ENCODE data around the gene ITCH.
"Not testable (repeated sequence)": the region's sequence is repeated elsewhere in the genome, so short reads cannot be mapped to it uniquely, and the experiment has no call there.

ITCH gene

DNA sequence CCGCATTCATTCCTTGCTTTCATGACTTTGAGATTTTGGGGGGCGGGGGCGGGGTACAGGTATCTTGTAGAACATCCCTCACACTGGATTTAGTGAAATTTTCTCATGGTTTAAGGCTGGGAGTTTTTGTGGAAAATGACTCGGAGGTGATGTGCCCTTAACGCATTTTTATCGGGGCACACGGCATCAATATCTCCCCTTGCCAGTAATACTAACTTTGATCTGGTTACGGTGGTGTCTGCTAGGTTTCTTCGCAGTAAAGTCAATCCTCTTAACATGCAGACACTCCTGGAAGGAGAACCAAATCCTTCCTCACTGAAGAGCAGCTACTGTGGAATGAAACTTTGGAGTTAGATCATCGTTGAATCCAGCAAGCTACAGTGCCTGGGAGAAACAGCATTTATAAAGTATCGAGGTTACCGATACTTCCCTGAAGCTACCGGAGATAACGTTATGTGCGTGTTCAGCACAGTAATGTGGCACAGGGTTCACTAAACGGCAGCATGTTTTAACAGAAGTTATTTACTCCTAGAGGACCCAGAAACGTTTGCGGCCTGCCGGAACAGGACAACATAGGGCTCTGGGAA is 151.9 kb downstream of the ITCH start:
- no peak for DNase-seq

DNA sequence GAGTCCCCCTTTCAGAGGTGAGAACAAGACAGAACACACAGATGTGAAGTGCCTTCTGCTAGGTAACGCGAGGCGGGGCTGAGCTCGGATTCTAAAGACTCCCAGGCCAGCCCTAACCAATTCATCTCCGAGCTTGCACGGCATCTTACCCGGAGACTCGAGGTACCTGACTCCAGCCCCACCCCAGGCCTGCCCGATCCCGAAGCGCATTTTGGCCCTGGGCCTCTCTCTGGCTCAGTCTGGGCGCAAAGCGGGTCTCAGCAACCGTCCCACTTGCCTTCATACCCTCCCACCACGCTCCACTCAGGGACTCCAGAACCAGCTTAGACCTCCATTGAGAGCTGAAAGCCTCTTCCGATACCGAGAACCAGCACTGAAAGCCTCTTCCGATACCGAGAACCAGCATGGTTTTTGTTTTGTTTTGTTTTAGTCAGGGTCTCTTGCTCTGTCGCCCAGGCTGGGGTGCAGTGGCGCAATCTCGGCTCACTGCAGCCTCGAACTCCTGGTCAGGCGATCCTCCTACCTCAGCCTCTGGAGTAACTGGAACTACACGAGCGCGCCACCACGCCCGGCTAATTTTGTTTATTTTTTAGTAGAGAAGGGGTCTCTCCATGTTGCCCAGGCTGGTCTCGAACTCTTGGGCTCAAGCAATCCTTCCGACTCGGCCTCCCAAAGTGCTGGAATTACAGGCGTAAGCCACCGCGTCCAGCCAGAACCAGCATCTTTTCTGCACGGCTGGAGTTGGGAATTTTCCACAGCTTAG is 152.6 kb downstream of the ITCH start:
- DNase-seq, result peak; percentile 50

DNA sequence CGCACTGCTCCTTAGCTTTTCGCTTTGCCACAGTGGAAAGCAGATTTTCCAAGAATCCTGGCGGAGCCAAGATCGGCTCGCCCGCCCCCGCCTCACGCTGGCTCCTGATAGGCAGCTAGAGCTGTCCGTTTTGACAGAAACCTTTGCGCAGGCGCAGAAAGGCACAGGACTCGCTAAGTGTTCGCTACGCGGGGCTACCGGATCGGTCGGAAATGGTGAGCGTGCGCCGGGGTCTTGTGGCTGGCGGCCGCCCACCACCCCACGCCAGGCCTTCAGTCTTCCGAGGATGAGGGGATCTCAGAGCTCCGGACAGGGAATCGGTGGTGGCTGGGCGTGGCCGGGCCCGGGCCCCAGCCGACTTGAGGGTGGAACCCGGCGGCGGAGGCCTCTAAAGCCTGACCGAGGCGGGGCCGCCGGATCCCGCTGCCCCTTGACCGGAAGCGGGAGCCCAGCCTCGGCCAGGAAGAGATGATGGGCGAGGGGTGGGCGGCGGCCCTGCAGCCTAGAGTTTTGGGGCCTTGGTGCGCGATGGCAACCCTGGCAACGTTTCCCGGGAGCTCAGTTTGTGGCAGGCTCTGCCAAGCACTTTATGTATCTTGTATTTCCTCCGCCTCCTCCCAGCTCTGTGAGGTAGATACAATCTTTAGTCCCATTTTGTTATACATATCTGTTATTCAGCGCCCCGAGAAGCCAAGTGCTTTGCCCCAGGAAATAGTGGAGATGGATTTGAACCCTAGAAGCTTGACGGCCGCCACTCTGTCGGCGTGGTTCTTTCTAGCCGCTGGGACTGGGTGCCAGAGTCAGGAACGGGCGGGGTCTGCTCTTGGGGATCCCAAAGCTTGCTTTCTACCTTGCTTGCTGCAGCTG is 153.4 kb downstream of the ITCH start, which contains the start of gene DYNLRB1:
DYNLRB1 (plus strand) TSS at position 176 of the 867 bp plus-strand sequence; CDS start at position 213, 37 bp downstream.
- peak; percentile 88 for DNase-seq

DNA sequence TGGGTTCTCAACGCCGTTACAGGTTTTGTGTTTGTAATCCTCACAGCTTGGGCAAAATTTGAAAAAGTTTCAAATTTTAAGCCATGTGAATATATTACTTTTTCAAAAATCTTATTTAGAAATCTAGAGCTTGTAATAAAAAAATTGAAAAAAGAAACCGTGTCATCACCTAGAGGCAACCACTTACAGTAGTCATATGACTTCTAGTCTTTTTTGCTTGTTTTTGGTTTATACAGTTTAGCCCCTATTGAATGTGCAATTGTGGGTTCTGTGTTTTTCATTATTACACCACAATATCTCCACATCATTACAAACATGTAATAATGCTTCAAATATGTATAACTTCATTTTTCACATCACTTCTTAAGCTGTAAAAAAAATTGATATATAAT is 154.0 kb downstream of the ITCH start:
- no peak for DNase-seq

DNA sequence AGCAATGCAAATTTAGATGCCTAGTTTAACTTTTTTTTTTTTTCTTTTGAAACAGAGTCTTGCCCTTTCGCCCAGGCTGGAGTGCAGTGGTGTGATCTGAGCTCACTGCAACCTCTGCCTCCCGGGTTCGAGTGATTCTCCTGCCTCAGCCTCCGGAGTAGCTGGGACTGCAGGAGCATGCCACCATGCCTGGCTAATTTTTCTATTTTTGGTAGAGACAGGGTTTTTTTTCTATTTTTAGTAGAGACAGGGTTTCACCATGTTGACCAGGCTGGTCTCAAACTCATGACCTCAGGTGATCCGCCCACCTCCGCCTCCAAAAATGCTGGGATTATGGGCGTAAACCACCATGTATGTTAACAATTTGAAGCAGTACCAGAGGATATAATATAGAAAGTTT is 155.8 kb downstream of the ITCH start:
- not testable (repeated sequence) for DNase-seq

DNA sequence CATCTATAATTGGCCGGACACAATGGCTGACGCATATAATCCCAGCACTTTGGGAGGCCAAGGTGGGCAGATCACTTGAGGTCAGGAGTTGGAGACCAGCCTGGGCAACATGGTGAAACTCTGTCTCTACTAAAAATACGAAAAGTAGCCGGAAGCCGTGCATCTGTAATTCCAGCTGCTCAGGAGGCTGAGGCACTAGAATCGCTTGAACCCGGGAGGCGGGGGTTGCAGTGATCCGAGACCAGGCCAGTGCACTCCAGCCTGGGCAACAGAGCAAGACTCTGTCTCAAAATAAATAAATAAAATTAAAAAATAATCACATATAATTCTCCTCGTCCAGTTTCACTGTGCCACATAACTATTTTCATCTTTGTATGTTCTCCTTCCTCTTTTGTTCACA is 156.8 kb downstream of the ITCH start:
- not testable (repeated sequence) for DNase-seq

DNA sequence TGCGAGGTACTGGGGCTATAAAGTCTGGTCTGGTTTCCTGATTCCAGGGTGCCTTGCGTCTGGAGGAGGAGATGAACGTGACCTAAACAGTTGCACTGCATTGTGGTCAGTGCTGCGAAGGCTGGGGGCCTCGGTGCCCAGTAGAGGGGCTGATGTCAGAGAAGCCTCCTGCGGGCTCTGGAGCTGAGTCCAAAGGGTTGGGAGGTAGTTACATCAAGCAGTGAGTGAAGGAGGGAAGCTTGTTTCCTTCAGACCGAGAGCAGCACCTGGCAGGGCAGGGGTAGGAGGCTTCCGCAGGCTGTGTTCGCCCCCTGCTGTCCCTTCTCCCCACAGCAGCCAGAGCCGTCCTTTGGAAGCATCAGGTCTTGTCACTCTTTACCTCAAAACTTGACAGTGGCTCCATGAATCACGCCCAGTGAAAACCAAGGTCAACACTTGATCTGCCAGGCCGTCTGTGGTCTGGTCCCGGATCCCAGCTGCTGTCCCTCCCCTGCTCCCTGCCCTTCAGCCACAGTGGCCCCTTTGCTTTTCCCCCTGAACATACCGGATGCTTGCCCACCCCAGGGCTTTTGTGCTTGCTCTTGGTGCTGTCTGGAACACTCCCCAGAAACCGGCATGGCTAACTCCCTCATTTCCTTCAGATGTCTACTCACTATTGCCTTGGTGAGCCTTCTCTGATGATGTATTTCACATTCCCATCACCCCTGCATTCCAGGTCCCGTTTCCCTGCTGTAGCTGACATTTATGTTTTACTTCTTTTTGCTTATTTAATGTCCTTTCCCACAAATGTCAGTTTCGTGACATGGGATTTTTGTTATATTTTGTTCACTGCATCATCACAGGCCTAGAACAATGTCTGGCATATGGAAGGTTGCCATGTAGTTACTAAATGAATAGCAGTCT is 160.1 kb downstream of the ITCH start:
- peak; percentile 12 for DNase-seq

DNA sequence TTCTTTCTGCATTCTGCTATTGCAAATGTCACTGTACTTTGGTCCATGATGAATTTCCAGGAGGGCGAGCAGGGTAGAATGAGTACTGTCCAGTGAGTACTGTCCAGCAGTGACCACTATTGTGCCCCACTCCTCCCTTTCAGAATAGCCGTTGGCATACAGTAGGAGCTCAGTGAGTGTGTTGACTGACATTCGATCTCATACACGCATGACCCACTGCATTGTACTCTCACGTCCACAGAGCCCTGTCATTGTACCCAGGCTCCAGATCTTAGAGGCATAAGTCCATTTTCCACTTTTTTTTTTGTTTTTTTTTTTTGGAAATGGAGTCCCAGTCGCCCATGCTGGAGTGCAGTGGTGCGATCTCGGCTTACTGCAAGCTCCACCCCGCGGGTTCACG is 161.4 kb downstream of the ITCH start:
- DNase-seq, result no peak

DNA sequence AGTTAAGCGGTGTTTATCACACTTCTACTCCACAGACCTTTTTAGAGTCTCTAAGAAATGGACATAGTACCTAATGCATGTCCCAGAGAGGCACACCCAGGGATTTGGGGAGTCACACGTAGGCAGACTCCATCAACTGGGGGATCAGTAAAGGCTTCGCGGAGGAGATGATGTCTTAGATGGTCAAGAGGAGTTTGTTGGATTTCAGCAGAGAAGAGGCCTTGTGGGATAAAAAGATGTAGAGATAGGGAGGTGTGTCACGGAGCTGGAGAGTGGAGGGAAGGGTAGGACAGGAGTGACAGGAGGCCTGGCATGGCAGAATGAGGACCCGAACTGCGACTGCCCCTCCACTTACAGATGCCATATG is 162.3 kb downstream of the ITCH start:
- DNase-seq, result no peak

DNA sequence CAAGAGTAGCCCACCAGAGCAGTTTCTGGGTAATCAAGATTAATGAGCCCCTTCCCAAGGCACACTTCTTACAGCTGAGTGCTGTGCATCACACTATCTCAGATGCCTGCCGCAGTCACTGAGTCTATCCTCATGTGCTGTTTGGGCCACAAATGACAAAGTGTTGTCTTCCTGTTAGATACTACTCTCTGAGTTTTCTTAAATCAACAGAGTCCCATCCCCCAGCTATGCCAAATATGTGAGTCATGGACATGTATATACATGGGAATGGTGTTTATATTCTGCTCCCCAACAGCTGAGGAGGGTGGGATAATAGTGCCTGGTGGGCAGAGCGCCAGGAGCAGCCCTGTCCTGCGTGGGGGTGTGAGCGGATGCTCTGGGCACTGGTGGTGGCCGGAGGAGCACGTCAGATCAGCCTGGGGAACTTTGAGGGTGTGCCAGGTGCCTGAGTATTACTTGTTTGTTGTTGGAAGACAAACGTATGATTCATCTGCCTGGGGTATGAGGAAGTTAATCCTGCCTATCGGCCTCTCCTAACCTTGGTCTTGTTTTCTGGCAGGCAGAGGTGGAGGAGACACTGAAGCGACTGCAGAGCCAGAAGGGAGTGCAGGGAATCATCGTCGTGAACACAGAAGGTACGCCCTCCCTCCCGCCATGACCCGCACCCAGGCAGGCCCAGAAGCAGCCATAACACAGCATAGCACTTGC is 162.8 kb downstream of the ITCH start:
- DNase-seq, result peak; percentile 11

DNA sequence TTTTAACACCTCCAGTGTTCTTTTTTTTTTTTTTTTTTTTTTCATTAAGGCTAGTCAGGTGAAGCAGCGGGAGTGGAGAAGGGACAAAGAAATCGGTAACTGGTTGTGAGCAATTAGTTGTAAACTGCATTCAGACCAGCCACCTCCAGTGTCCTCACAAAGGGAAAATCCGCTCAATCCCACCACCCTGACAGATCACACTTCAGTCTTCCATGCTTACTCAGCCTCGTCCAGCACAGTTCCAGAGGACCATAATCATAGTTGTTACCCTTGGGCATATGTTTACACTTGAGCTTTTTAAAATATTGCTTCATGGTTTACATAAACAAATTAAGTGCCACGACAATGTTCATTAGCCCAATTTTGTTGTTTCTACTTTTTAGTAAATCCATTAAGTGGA is 163.4 kb downstream of the ITCH start:
- DNase-seq, result no peak

DNA sequence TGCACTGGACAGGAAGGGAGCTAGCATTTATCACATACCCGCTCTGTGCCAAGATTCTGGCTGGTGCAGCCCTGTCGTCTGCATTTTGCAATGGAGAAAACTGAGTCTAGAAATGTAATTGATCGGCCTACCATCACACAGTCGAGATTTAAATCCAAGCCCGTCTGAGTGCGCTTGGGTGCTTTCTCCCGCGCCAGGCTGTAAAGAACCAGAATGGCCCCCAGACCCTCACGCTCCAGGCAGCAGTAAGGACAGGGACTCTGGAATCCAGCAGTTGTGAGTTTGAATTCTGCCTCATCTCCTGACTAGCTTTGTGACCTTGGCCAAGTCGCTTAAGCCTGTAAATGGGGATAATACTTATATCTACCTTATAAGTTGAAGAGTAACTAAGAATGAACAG is 163.9 kb downstream of the ITCH start:
- DNase-seq, result no peak

DNA sequence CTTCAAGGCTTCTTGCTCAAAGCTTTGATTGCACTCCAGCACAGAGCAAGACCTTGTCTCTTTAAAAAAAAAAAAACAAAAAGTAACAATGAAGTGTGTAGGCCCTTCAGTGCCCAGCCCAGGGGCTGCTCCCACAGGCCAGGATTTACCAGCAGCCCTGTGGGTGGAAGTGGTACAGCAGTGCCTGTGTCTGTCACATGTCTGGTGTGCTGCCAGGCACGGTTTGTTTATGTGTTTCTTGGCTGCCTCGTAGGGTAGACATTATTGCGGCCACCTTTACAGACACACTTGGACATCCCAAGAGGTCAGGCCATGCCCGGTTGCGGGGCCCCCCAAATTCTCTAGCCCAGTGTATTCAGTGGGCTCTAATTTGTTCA is 165.8 kb downstream of the ITCH start:
- no peak for DNase-seq

DNA sequence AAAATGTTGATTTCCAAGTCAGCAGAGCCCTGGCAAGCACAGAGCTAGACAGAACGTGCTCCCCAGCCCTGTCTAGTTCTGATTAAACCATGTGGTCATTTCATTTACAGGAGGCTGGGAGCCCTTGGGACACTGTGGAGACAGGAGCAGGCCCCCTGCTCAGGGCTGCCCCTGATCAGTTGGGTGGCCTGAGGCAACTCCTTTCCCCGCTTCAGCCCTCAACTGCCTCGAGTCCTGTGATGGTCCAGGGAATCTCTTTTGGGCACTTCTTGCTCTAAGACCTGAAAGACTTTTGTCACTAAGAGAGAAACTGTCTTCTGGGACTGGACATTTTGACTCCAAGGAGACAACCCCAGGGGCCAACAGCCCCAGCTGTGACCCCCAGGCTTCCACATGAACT is 166.7 kb downstream of the ITCH start:
- DNase-seq, result no peak

DNA sequence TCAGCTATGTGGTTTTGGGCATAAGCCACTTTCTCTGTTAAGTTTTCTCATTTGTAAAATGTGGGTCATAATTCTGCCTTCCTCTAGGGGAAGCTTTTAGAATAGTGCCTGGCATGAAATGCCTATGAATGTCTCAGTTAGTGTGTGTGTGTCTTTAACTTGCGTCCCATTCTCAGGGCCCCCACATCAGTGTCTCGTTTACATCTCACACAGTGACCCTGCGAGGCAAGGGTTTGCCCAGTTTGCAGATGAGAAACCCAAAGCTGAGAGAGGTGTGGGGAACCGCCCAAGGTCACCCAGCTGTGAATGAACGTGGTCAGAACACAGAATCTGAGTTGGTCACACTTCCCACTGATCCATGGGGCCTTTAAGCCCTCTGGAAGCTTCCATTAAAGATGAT is 167.3 kb downstream of the ITCH start:
- no peak for DNase-seq

DNA sequence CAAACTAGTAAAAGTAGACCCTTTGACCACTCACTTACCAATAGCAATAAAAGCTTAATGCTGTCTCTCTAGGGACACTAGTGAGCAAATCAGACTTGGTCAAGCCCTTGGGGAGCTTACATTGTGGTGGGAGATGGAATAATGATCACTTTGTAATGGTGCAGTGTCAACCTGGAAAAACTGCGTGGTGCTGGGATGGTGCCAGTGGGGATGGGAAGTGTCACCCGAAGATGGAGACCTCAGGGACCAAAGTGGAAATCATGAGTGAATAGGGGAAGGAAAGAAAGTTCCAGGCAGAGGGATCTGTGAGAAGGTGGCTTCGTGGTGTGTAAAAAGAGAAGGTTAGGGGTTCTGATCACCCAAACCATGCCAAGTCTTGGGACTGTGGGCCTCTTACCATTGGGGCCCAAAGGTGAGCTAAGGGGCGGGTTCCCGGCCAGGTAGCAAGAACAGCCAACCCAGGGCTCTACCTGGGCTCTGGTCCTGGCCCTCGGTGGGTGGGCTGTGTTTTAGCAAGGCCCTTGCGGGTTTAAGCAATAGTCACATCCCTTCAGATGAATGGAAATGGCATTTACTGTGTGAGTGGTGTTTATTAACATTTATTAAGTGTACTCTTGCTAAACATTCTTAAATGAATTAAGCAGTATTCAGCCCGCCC is 168.7 kb downstream of the ITCH start:
- no peak for DNase-seq

DNA sequence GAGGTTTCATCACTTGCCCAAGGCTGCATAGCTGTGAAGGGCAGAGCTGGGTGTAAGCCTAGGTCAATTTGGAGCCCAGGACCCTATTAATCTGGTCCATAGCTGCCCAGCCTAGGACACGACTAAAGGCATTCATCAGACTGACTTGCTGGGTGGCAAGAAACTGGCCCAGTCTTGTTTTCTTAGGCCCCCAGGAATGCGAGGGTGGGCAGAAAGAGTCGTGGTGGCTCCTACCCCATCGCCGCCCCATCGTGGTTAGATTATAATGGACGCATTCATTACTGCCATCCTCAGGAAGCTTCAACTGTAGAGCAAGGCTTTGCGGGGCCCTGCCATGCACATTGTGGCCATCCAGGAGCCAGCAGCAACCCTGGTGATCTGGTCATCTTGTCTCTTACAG is 169.2 kb downstream of the ITCH start:
- DNase-seq, result no peak

DNA sequence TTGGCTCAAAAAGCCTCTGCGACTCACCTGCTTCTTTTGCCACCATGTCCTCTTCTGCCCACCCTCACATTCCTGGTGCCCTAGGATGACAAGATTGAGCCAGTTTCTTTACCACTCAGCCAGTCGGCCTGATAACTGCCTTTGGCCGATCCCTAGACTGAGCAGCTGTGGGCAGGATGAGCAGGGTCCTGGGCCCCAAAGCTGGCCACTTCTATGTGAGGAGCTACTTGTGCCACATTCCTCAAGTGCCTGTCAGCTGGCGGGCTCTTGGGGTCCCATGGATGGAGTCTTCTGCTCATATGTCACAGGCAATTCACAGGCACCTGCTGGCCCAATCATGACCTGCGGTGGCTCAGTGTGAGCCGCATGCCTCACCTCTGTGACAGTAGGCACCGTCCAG is 169.7 kb downstream of the ITCH start:
- DNase-seq, result no peak

DNA sequence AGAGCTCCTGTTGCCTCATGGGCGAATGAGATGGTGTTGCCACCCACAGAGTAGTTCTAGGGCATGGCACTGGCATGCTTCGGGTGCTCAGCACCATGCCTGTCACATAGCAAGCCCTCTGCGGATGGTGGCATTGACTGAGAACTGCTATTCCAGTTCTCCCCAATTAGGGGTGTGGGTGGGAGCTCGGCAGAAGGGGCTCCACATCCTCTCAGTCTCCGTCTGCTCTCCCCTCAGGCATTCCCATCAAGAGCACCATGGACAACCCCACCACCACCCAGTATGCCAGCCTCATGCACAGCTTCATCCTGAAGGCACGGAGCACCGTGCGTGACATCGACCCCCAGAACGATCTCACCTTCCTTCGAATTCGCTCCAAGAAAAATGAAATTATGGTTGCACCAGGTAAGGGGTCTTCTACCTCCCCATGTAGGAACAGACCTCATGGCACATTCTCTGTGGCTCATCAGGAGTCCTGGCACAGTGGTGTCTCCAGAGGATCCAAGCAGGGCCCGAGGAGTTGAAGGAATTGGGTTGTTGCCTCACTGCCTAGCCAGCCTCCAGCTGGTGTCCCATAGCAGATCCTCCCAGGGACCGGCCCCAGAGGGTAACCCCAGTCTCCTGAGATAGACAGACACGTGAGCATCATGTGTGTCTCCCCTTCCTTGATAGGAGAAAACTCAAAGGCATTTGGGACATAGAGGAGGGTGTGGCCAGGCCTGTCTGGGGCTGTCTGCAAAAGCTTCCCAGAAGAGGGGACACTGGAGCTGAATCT is 171.5 kb downstream of the ITCH start:
- no peak for DNase-seq

DNA sequence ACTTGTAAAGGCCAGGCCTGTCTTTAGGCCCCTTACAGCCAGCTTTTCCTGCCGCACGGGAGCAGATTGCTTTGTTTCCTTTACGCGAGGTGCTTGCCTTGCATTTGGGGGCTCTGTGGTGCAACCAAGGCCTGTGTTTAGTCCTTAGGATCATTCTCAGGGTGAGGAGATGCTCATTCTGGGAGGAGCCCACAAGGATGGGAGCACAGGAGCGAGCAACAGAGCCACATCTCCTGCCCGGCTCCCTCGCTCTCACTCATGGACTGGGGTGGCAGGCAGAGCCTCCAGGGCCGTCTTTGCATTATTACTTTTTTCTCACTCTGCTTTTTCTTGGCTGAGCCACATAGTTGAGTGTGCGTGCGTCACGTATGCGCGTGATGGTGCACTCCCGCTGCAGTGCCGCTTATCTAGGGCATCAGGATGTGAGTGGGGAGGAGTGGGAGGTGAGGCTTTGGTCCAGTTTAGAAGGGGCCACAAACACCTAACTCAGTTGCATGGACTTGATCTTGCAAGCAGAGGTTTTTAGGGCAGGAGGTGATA is 172.3 kb downstream of the ITCH start:
- no peak for DNase-seq

DNA sequence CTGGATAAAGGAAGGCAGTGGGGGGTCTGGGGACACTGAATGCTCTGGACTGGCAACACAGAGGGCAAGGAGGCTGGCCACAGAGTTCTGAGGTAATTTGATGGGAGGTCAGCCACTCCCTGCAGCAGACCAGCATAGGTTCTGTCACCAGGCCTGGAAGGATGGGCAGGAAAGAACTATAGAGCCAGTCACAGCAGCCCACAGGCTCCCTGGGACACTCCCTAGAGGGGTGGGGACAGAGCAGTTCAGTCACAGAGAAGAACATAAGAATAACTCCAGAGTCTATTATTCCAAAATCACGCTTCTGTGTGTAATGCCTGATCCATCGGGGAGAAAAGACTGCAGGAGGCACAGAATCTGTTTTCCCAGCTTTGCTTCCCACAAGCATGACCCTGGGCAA is 172.8 kb downstream of the ITCH start:
- no peak for DNase-seq

All from MV-4-11 (cell line).